ENCODE data around the gene MNAT1.
"Not testable (repeated sequence)": the region's sequence is repeated elsewhere in the genome, so short reads cannot be mapped to it uniquely, and the experiment has no call there.

- not testable (repeated sequence) for TF ChIP-seq POLR2A, CTCF (IDR thresholded peaks at IDR 0.05)
Observed at GRCh38 chr14:60731291-60731690, 3.3 kb upstream of the MNAT1 start.

Data from testis (tissue), 2 donors.